ENCODE measurements around the gene MTX3. TPM values are rescaled to one million over a fixed set of nuclear protein-coding genes. Genes with fewer than 3 reads are reported as not detected.

Gene MTX3
- total and polyA plus RNA-seq, 2 donors (not counting 3 experiments of a cell fraction or from before 2014, with no cell fraction given), result 2.9 to 8.3 TPM

DNA sequence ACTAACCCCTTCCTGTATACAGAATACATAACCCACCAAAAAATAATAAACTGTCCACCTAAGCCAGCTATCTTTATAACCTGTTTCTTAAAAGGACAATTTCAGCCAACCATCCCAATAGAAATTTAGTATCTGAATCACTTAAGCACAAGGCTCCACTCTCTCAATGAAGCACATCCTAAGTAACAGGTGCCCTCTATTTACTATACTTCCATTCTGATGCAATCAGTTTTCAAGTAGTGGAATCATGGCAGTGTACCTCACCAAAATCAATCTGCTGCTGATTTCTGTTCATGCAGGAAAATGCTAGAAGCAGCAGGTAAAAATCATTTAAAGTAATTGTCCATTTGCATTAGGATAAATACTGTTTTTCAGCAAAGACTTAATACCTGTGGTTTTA, 4.8 kb downstream of the MTX3 start:
- FAIRE-seq, result no peak

More for the DNA sequence above, 4.8 kb downstream of the MTX3 start:
- Histone ChIP-seq H4K20me1 (replicated peaks; ENCODE audit: control insufficient read depth, extremely low read depth, insufficient read depth, low read length) (no peaks in the 10 kb centered on the region), H3K4me3 (replicated peaks in 1 of 3; ENCODE audit: insufficient read depth in 1 of 3, low read depth in 1 of 3, low read length in 3 of 3) (no peak overlapping the region), H3K36me3 (ENCODE audit: control insufficient read depth in 2 of 2, extremely low read depth in 1 of 2, insufficient read depth in 2 of 2, low read length in 2 of 2) (no peaks in the 10 kb centered on the region), H3K27ac (ENCODE audit: insufficient read depth, low read depth, low read length) (no peak overlapping the region), H3K9ac (replicated peaks; ENCODE audit: extremely low read depth, insufficient read depth, low read length) (no peak overlapping the region), H3K9me1 (replicated peaks; ENCODE audit: control insufficient read depth, extremely low read depth, insufficient read depth, low read length) (no peaks in the 10 kb centered on the region), H3K4me1 (ENCODE audit: control insufficient read depth, extremely low read depth, insufficient read depth, low read length) (peaks cover 7% of the 10 kb centered on the region), H3K27me3 (ENCODE audit: control insufficient read depth in 2 of 2, insufficient read depth in 2 of 2, low read length in 2 of 2) (no peaks in the 10 kb centered on the region), H3K9me3 (replicated peaks; ENCODE audit: control insufficient read depth, insufficient read depth, low read length) (no peaks in the 10 kb centered on the region), H2AFZ (ENCODE audit: low read depth, low read length) (no peak overlapping the region), H3K4me2 (ENCODE audit: insufficient read depth, low read length) (no peak overlapping the region), H3K79me2 (ENCODE audit: control insufficient read depth, insufficient read depth, low read length) (no peaks in the 10 kb centered on the region)
- dilution Hi-C loops (cut with MboI; ENCODE audit: extremely low pct_ligation_motif_present, low sequenced_read_pairs), result no loop called here
- TF ChIP-seq, protein P1, sequence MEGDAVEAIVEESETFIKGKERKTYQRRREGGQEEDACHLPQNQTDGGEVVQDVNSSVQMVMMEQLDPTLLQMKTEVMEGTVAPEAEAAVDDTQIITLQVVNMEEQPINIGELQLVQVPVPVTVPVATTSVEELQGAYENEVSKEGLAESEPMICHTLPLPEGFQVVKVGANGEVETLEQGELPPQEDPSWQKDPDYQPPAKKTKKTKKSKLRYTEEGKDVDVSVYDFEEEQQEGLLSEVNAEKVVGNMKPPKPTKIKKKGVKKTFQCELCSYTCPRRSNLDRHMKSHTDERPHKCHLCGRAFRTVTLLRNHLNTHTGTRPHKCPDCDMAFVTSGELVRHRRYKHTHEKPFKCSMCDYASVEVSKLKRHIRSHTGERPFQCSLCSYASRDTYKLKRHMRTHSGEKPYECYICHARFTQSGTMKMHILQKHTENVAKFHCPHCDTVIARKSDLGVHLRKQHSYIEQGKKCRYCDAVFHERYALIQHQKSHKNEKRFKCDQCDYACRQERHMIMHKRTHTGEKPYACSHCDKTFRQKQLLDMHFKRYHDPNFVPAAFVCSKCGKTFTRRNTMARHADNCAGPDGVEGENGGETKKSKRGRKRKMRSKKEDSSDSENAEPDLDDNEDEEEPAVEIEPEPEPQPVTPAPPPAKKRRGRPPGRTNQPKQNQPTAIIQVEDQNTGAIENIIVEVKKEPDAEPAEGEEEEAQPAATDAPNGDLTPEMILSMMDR (IDR thresholded peaks at IDR 0.05; ENCODE audit: extremely low read depth in 1 of 2, insufficient read depth in 1 of 2, low read depth in 1 of 2, low read length in 2 of 2), result no peak
- TF ChIP-seq, protein P2, sequence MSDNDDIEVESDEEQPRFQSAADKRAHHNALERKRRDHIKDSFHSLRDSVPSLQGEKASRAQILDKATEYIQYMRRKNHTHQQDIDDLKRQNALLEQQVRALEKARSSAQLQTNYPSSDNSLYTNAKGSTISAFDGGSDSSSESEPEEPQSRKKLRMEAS (IDR thresholded peaks at IDR 0.05; ENCODE audit: insufficient read depth, insufficient read length), result no peak
- TF ChIP-seq GATA2 (IDR thresholded peaks at IDR 0.05; ENCODE audit: insufficient read depth, insufficient read length, low read depth, low read length) (no peak), POLR2A (IDR thresholded peaks at IDR 0.05; ENCODE audit: low read depth, low read length) (no peak), MYC (IDR thresholded peaks at IDR 0.05; ENCODE audit: low read depth, low read length) (no peak), FOS (IDR thresholded peaks at IDR 0.05; ENCODE audit: borderline replicate concordance, insufficient read depth, low read length) (no peak), POLR2AphosphoS5 (IDR thresholded peaks at IDR 0.05; ENCODE audit: insufficient read depth, low read depth, low read length) (no peak), EZH2 (IDR thresholded peaks at IDR 0.05; ENCODE audit: borderline replicate concordance, low read depth, low read length, severe bottlenecking) (no peak), JUN (IDR thresholded peaks at IDR 0.05; ENCODE audit: borderline replicate concordance, insufficient read depth, insufficient read length, low read depth) (no peak)
- no peak for DNase-seq (ENCODE audit: low read depth, low spot score)
- no TSS peak for BruUV-seq (replicated peaks)
- intact Hi-C loops (cut with micrococcal nuclease), result no loop called here
- ChIA-PET POLR2A (no interaction called here), CTCF (interaction anchor here (1.3 kb wide), 1 partner anchor 8 kb away, joined by 4 read pairs; no protein-coding TSS in a partner anchor)
